Activated naive CD8-positive, alpha-beta T cell (primary cell): ENCODE data around the gene IRX4.

ENCODE experiments used
- H3K27ac Mint-ChIP-seq: one replicate; pipeline ENCODE4 v1.8.0; 2021; ENCODE audit warnings: mixed read lengths
- H3K27me3 Mint-ChIP-seq: one replicate; pipeline ENCODE4 v1.8.0; 2021; ENCODE audit warnings: mixed read lengths
- H3K36me3 Mint-ChIP-seq: one replicate; pipeline ENCODE4 v1.8.0; 2021; ENCODE audit warnings: mixed read lengths
- H3K4me1 Mint-ChIP-seq: one replicate; pipeline ENCODE4 v1.8.0; 2021; ENCODE audit warnings: low read depth, mixed read lengths
- H3K4me3 Mint-ChIP-seq: one replicate; pipeline ENCODE4 v1.8.0; 2021; ENCODE audit warnings: mild to moderate bottlenecking, mixed read lengths
- H3K9me3 Mint-ChIP-seq: one replicate; pipeline ENCODE4 v1.8.0; 2021; ENCODE audit warnings: low read depth, mixed read lengths

The IRX4 gene

GRCh38 chr5:1889321-1890065 is 6.8 kb upstream of the IRX4 start:
- peaks cover 14% of the 10 kb centered on the region for H3K27me3 Mint-ChIP-seq
- no peak overlapping the region for H3K27ac Mint-ChIP-seq
- H3K4me3 Mint-ChIP-seq, result no peak overlapping the region
- H3K4me1 Mint-ChIP-seq, result peaks cover 1% of the 10 kb centered on the region
- no peaks in the 10 kb centered on the region for H3K36me3 Mint-ChIP-seq
- H3K9me3 Mint-ChIP-seq, result no peaks in the 10 kb centered on the region

GRCh38 chr5:1888541-1889251 is 6.0 kb upstream of the IRX4 start:
- Mint-ChIP-seq H3K4me3 (no peak overlapping the region), H3K27me3 (peaks cover 20% of the 10 kb centered on the region), H3K27ac (no peak overlapping the region), H3K4me1 (peaks cover 6% of the 10 kb centered on the region), H3K36me3 (no peaks in the 10 kb centered on the region), H3K9me3 (no peaks in the 10 kb centered on the region)

GRCh38 chr5:1887588-1888360 is 5.0 kb upstream of the IRX4 start:
- Mint-ChIP-seq H3K27me3 (peaks cover 20% of the 10 kb centered on the region), H3K4me3 (no peak overlapping the region), H3K36me3 (no peaks in the 10 kb centered on the region), H3K9me3 (no peaks in the 10 kb centered on the region), H3K27ac (no peak overlapping the region), H3K4me1 (peaks cover 6% of the 10 kb centered on the region)

- Mint-ChIP-seq H3K9me3 (no peaks in the 10 kb centered on the region), H3K4me3 (no peak overlapping the region), H3K4me1 (peaks cover 8% of the 10 kb centered on the region), H3K27me3 (peaks cover 20% of the 10 kb centered on the region), H3K36me3 (no peaks in the 10 kb centered on the region), H3K27ac (no peak overlapping the region)
Observed at GRCh38 chr5:1886846-1887587, 4.3 kb upstream of the IRX4 start.

GRCh38 chr5:1885868-1886845 is 3.4 kb upstream of the IRX4 start:
- Mint-ChIP-seq H3K27ac (no peak overlapping the region), H3K27me3 (peaks cover 20% of the 10 kb centered on the region), H3K4me1 (peaks cover 8% of the 10 kb centered on the region), H3K4me3 (no peak overlapping the region), H3K9me3 (no peaks in the 10 kb centered on the region), H3K36me3 (no peaks in the 10 kb centered on the region)

GRCh38 chr5:1885404-1885755 is 2.7 kb upstream of the IRX4 start:
- H3K4me3 Mint-ChIP-seq, result no peak overlapping the region

GRCh38 chr5:1884678-1885403 is 2.1 kb upstream of the IRX4 start:
- peaks cover 10% of the 10 kb centered on the region for H3K4me1 Mint-ChIP-seq

More at GRCh38 chr5:1885404-1885755, 2.7 kb upstream of the IRX4 start:
- Mint-ChIP-seq H3K4me1 (peaks cover 9% of the 10 kb centered on the region), H3K27ac (no peak overlapping the region), H3K27me3 (peaks cover 18% of the 10 kb centered on the region), H3K9me3 (no peaks in the 10 kb centered on the region), H3K36me3 (no peaks in the 10 kb centered on the region)

GRCh38 chr5:1883925-1884677 is 1.4 kb upstream of the IRX4 start:
- Mint-ChIP-seq H3K9me3 (no peaks in the 10 kb centered on the region), H3K36me3 (no peaks in the 10 kb centered on the region), H3K4me1 (peaks cover 12% of the 10 kb centered on the region), H3K27ac (no peak overlapping the region), H3K27me3 (peaks cover 28% of the 10 kb centered on the region), H3K4me3 (peak overlapping the region; percentile 25)

More at GRCh38 chr5:1884678-1885403, 2.1 kb upstream of the IRX4 start:
- H3K9me3 Mint-ChIP-seq, result no peaks in the 10 kb centered on the region
- H3K36me3 Mint-ChIP-seq, result no peaks in the 10 kb centered on the region
- peaks cover 23% of the 10 kb centered on the region for H3K27me3 Mint-ChIP-seq
- H3K27ac Mint-ChIP-seq, result no peak overlapping the region
- H3K4me3 Mint-ChIP-seq, result no peak overlapping the region

GRCh38 chr5:1883120-1883924 is 597 bp upstream of the IRX4 start:
- H3K27me3 Mint-ChIP-seq, result peaks cover 26% of the 10 kb centered on the region
- H3K9me3 Mint-ChIP-seq, result no peaks in the 10 kb centered on the region
- no peak overlapping the region for H3K27ac Mint-ChIP-seq
- H3K4me3 Mint-ChIP-seq, result peak overlapping the region; percentile 64
- peaks cover 12% of the 10 kb centered on the region for H3K4me1 Mint-ChIP-seq
- H3K36me3 Mint-ChIP-seq, result no peaks in the 10 kb centered on the region

- Mint-ChIP-seq H3K36me3 (no peaks in the 10 kb centered on the region), H3K9me3 (no peaks in the 10 kb centered on the region), H3K27me3 (peaks cover 30% of the 10 kb centered on the region), H3K4me1 (peaks cover 14% of the 10 kb centered on the region), H3K27ac (no peak overlapping the region), H3K4me3 (peak overlapping the region; percentile 20)
Observed at GRCh38 chr5:1881731-1882336, 891 bp downstream of the IRX4 start.

GRCh38 chr5:1881098-1881572 is 1.6 kb downstream of the IRX4 start:
- Mint-ChIP-seq H3K27ac (no peak overlapping the region), H3K9me3 (no peaks in the 10 kb centered on the region), H3K36me3 (no peaks in the 10 kb centered on the region), H3K4me1 (peaks cover 14% of the 10 kb centered on the region), H3K4me3 (no peak overlapping the region), H3K27me3 (peaks cover 30% of the 10 kb centered on the region)
